Iris pigment epithelial cell (primary cell): Measurements from ENCODE around the gene C1orf56.

Experiments used
- DNase-seq: peaks from one replicate; pipeline ENCODE4 v3.0.0-alpha.2; 2011; ENCODE audit warnings: low read depth

C1orf56 gene

DNA sequence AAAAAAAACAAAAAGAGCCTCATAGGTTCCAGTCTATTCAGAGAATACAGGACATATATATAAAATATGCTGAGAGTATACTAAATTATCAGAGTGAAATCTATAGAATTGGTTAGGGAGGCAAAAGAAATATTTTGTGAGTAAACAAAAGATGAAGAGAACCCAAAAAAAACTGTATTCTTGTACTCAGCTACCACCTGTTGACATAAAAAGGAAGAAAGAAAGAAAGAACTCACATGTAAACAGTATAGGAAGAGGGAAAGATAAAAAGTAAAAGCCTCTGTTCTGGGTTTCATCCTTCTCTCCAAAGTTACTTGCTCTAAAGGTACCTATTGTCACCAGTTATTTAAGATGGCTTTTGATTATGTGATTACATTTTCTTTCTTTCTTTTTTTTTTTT is 21.1 kb upstream of the C1orf56 start:
- DNase-seq = no peak

DNA sequence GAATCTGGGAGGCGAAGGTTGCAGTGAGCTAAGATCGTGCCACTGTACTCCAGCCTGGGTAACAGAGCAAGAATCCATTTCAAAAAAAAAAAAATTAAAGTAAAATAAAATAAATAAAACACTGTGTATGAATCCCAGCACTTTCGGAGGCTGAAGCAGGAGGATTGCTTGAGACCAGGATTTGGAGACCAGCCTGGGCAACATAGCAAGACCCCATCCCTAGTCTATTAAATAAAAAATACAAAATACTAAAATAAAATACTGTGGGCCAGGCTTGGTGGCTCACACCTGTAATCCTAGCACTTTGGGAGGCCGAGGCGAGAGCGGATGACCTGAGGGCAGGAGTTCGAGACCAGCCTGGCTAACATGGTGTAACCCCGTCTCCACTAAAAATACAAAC is 15.4 kb upstream of the C1orf56 start:
- no peak for DNase-seq

DNA sequence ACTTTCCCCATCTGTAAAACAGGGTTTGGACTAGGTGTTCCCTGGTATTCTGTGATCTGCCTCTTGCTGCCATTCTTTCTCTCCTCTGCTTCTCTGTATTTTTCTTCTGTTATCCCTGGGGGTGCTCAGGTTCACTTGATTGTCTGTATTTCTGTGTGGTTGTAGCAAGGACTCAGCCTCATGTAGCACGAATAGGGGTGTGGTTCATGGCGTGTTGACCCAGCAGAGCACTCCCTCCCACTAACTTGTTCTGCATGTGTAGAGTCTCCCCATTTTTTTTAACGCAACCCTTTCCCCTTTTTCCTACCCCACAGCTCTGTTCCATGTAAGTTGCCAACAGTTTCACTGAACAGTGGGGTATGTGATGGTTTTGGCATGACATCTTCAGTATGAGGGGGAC is 12.4 kb upstream of the C1orf56 start:
- no peak for DNase-seq

DNA sequence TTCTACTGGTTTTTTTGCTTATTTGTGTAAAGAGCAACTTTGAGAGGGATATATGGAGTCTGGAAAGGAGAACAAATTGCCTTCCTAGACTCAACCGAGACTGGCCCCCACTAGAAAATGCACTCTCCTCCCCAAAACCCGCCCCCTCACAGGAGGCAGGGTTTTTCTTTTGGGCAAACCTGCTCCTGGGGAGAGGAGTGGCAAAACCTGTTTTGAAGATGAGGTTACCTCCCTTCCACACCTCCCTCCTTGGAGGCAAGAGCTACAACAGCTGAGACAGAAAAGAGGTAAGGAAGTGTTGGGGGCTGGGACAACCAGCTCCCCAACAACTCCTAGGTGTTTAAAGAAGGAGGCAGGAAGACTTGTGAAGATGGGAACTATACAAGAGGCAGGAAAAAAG is 11.2 kb upstream of the C1orf56 start, which contains the start of gene BNIPL:
TSS of gene BNIPL (plus strand) at position 231 of the 400 bp plus-strand sequence. CDS start at position 371, 140 bp downstream.
- no peak for DNase-seq

DNA sequence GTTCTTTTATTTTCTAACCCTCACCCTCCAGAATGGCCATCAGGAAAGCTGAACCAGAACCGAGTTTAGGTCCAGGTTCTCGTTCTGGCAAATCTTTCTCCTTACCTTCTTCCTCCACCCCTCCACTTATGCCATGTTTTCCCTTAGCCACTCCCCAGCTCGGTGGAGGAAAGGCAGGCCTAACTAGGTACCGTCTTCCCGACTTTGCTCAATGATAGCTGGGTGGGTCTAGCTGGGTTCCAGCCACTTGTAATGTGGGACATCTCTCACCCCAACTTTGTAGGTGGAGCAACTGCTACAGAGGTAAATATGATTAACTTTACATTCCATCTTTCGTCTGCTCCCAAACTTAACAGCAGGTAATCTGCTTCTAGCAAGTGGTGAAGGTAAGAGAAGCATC is 10.5 kb upstream of the C1orf56 start:
- no peak for DNase-seq

DNA sequence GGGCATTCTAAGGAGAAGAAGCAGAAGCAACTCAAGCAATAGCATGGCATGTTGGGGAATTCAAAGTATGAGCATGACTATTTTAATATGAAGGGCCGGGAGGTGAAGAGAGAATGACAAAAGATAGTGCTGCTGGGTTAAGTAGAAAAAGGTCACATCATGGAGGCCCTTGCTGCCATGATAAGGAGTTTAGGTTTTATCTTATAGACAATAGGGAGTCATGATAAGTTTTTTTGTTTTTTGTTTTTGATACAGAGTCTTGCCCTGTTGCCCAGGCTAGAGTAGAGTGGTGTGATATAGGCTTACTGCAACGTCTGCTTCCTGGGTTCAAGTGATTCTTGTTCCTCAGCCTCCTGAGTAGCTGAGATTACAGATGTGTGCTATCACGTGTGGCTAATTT is 8.0 kb upstream of the C1orf56 start:
- DNase-seq = no peak

DNA sequence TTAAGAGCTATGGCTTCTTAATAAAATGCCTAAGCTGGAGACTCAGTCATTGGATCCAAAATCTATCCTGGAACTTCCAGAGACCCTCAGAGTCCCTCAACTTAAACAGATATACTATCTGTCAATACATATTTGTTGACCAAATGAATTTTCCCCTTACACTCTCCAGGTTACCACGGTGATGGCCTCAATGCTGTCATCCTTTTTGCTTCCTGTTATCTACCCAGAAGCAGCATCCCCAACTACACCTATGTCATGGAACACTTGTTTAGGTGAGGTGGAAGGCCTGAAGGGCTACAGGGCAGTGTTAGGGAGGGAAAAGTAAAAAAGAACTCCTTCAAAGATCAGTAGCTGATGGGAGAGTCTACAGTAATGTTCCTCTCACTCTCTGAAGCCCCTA is 4.4 kb upstream of the C1orf56 start:
- no peak for DNase-seq

DNA sequence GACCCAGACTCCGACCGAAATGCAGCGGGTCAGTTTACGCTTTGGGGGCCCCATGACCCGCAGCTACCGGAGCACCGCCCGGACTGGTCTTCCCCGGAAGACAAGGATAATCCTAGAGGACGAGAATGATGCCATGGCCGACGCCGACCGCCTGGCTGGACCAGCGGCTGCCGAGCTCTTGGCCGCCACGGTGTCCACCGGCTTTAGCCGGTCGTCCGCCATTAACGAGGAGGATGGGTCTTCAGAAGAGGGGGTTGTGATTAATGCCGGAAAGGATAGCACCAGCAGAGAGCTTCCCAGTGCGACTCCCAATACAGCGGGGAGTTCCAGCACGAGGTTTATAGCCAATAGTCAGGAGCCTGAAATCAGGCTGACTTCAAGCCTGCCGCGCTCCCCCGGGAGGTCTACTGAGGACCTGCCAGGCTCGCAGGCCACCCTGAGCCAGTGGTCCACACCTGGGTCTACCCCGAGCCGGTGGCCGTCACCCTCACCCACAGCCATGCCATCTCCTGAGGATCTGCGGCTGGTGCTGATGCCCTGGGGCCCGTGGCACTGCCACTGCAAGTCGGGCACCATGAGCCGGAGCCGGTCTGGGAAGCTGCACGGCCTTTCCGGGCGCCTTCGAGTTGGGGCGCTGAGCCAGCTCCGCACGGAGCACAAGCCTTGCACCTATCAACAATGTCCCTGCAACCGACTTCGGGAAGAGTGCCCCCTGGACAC is 534 bp downstream of the C1orf56 start:
- peak; percentile 82 for DNase-seq

DNA sequence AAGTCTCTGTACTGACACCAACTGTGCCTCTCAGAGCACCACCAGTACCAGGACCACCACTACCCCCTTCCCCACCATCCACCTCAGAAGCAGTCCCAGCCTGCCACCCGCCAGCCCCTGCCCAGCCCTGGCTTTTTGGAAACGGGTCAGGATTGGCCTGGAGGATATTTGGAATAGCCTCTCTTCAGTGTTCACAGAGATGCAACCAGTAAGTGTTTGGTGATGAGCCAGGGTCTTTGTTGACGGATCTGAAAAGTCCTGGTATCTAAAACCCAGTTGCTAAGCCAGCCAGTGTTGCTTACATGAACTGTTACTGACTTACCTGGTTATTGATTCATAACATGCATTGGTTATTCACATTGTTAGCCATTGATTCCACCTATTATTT is 1.1 kb downstream of the C1orf56 start:
- no peak for DNase-seq

DNA sequence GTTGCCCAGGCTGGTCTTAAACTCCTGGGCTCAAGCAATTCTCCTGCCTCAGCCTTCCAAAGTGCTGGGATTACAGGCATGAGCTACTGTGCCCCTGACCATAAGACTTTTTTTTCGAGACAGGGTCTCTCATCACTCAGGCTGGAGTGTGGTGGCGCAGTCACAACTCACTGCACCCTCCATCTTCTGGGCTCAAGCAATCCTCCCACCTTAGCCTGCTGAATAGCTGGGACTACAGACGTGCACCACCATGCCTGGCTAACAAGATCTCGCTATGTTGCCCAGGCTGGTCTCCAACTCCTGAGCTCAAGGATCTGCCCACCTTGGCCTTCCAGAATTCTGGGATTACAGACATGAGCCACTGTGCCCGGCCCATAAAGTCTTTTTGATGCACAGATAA is 1.9 kb downstream of the C1orf56 start:
- no peak for DNase-seq

DNA sequence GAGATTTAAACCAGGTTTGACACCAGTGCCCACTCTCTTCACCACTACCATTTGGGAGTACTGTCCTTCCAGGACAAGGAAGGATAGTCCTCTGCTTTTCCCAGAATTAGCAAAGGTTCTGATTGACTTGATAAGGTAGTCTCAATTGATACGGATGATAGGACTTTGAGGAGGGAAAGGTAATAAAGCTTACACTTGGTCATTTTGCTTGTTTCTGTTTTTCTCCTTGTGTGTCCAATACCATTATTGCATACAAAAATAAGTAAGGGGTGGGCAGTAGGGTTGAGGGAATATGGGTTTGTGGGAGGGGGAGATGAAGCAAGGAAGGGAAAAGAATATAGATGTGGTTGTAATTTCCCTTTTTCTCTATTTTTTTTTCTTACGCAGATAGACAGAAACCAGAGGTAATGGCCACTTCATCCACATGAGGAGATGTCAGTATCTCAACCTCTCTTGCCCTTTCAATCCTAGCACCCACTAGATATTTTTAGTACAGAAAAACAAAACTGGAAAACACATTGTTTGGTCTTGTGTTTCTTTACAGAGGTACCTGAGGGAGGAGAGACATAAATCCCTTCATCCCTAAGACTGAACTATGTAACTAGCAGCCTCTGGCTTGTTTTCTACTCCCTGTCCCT is 2.6 kb downstream of the C1orf56 start:
- DNase-seq = no peak

DNA sequence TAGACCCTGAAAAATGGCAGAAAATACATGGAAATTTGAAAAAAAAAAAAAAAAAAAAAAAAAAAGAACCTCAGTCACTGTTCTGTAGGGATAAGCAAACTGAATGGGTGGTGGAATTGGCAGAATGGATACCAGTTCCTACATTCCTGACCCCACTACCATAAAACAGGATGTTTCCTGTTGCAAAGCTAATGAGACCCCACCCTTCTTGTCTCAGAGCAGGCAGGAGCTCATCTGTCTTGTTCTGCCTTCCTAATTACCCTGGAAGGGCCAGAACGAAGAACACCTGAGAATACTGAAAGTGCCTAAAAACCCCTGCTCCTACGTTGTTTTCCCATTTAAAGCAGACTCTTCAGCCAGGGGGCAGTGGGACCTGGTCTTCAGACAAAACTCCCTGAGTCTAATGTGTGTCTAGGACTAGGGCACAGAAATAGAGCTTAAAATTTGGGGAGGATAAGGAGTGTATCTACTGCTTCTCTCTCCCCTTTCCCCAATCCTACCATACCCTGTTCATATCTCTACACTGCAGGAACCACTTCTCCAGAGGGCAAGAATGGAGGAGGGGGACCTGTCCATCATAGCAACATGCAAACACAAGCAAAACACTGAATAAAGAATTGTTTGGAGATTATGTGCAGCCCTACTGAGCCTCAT is 3.9 kb downstream of the C1orf56 start:
- DNase-seq = no peak

DNA sequence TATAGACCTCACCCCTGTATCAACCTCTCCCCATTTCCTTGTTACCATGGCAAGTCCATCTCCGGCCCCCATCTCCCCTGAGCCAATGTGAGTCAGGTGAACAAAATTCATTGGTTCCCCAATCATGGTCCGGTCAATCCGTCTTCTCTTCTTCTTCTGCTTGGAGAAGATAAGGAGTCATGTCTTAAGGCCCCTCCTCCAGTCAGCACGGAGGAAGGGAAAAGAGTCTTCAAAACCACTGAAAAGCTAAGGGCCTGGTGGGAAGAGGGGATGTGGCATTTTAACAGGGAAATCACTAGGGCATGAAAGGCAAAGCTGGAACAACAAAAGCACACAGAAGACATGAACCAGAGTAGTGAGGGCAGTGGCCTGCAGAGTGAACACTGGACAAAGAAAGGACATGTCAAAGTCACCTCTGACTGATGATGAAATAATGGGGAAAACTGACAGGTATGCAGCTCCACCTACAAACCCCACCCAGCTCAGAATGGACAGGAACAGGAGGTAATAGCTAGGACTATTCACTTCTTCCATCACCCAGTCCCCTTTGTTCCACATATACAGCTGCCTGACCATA is 7.5 kb downstream of the C1orf56 start:
- DNase-seq = no peak

DNA sequence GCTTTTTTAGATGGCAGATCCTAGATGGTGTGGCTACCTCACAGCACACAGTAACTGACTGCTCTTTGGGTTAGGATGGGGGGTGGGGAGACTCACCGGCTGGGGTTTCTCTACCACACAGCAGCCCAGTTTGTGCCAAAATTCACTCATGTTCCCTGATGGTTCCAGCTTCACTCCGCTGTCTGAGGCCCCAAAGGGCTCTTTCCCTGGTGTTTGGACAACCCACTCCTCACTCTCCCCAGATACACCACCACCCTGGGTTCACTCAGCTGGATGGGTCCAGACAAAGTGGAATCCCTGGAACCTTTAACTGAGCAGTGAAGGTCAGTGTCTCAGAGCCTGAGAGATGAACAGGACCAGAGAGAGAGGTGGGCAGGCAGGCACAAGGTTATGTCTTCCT is 8.0 kb downstream of the C1orf56 start:
- no peak for DNase-seq

DNA sequence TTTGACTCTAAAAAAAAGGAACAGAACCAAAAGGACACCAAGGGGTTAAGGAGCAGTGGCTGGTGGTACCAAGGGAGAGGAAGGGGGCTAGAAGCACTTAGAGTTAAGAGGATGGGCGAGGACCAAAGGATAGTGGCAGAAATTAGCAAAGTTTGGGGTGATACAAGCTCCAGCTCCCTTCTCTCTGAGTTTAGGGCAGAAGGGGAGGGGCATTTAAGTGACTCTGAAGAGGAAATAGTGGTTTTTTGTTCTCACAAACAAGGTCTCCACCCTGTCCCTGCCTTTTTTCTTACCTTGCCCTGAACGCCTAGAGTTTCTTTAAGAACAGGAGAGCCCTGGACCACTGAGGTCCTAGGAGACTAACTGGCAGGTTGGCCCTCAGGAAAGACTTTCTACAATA is 8.6 kb downstream of the C1orf56 start:
- no peak for DNase-seq

DNA sequence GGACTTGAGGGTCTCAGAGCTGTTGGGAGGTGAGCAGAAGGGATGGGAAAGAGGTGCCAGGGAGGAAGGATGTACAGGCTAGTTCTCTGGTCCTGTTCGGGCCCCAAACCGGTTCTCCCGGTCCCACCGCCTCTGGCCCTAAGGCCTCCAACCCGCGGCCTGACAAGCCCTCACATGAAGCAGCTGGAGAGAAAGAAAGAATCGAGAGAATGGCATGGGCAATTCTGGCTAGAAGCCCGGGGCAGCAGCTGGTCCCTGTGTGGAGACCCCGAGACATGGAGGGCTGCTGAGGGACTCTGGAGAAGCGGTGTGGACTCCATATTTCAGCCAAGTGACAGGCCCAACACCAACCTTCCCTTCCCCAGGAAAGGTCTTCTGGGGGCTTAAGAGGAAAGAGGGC is 11.1 kb downstream of the C1orf56 start:
- DNase-seq = no peak

DNA sequence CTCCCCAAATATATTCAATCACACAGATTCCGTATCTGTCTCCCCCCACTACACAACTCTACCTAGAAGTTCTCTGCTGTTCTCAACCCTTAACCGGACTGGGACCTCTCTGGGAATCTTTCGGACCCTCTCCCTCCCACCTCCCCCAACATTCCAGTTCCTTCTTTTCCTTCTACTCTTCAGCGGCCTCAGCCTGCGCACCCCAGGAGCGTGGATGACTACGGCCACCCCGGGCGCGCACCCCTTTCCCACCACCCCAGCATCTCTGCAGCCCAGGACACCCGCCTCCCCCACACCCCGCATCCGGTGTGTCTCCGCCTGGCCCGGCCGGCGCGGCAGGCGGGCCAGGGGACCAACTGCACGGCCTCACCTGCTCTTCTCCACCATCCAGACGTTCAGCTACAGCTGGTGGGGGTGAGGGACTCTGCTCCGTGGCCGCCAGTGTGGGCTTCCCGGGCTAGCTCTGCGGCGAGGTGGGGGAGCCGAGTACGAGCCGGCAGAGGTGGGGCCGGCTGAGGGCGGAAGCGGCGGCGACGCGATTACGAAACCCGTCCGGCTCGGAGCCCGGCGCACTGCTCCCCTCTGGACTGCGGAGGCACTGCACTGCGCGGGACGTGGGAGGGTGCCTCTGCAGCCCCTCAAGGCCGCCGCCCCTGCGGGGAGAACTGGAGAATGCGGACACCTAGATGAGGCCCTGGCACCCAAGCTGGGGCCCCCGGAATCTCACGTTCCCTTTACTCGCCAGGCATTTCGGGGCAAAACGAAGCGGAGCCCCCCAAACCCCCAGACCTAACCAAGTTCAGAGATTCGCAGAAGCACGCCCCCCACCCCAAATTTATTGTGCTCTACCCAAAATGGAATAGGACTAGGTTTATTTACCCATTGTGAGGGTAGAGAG is 11.8 kb downstream of the C1orf56 start, which contains the start of gene CDC42SE1:
TSS of gene CDC42SE1 (minus strand) at position 514 of the 898 bp plus-strand sequence. CDS start 3,892 bp downstream, outside the sequence.
- DNase-seq = peak; percentile 88

DNA sequence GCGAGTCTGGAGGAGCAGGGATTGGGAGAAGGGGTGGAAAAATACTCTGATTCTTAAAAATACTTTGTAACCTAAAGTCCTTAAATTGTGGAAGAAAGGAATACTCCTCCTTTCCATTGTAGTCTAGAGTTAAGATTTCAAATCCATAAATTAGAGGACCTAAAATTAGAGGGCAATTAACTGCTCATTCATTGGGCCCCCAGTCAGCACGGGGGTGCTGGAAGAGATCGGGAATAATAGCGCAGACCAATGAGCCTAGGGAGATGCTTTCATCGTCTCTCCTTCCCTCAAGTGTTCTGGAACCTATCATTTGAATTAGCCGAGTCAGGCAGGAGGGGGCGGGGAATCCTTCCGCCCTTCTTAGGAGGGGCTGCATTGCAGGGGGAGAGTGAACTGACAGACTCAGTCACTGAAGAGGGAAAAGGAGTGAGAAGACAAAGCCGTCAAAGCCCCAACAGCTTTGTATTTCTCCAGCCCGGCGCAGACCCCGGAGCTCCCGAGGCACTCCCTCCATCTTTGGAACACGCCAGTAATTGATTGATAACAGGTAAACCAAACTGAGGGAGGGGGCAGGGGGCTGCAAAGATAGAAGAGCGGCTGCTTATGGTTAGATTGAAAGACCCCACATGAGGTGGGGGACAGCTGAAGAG is 12.6 kb downstream of the C1orf56 start, which contains the start of gene MLLT11:
TSS of gene MLLT11 (plus strand) at position 391 of the 650 bp plus-strand sequence. CDS start 6,828 bp downstream, outside the sequence.
- DNase-seq = peak; percentile 80

DNA sequence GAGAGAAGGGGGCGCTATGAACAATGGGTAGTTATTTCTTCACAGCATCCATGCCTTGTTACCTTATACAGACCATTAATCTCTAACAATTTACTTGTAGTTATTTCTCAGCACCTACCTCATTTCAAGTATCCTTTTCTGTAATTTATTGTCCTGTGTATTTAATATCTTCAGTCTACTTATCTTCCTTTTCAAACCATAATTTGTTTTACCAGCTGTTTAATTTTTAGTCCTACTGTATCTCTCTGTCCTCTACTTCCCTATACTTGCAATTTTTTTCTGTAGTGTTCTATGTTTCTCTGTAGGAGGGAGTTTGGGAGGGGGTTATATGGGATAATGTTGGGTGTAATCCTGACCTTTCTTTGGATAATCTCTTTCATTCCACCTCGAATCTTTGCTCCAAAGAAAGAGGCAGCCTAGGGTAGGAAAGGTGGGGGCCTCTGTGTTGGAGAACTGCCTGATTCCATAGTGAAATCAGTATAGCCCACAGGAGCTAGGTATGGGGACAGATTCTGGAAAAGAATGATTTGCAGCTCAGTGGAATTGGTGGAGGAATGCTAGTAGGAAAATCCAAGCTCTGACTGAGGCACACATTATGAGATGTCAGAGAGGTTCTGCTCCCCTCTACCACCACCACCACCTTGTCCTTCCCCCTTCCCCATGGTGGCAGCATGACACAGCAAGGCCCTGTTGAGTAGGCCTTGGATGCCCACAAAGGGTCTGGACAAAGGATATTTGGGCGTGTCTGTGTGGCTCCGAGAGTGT is 13.3 kb downstream of the C1orf56 start:
- no peak for DNase-seq

DNA sequence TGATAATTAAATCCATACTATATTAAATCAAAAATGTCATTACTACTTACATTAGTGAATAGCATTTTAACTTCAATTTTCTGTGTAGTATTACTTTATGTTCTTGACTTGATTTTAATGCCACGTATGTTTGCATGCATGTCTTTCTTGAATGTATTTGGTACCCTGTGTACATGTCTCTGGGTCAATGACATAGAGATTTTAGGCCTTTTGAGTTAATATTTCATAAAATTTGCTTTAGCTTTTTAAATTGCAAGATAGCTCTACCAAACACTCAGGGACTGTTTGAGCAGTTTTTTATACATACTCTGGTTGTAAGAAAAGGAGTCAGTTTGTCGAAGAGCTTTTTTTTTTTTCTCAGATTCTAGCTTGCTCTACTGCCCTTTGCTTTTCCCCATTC is 14.2 kb downstream of the C1orf56 start:
- DNase-seq = no peak
